C4-2B (cell line): ENCODE results near the gene BLACAT1.

Source experiments
- ZFX ChIP-seq: fragments of 450-650 bp; IDR thresholded peaks from 2 replicates; pipeline ENCODE4 v1.6.1; 2017
- TF ChIP-seq, protein P1 (sequence below): fragments of 450-650 bp; conservative IDR thresholded peaks from 2 replicates; pipeline ENCODE4 v1.5.1; 2017; ENCODE audit warnings: mild to moderate bottlenecking

DNA sequence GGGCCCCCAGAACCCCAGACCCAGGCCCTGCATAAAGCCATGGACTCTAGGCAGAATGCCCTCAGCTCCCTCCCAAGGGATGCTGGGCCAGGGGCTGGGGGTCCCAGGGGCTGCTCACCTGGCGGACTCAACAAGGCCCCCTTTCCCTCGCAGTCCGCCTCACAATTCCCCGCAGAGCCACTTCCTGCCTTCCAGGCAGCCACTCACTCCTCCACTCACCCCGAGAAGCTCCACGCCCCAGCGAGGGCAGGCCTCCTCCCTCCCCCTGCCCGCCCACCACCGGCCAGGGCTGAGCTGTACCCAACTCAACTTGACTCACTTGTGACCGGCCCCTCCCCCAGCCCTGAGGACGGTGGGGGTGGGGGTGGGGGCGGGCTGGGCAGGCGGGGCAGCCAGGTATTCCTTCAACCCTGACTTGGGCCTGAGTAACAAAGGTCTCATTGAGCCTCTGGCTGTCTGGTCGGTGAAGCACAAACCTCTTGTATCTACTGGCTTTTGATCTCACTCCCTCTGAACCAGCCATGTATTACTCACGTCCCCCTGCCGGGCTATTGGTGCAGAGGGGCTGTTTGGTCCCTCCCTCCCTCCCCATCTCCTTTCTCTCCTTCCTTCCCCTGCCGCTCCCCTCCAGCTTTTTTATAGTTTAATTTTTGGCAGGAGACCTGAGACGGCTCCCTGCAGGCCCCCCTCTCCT is 5.9 kb downstream of the BLACAT1 start:
- TF ChIP-seq, protein P1, sequence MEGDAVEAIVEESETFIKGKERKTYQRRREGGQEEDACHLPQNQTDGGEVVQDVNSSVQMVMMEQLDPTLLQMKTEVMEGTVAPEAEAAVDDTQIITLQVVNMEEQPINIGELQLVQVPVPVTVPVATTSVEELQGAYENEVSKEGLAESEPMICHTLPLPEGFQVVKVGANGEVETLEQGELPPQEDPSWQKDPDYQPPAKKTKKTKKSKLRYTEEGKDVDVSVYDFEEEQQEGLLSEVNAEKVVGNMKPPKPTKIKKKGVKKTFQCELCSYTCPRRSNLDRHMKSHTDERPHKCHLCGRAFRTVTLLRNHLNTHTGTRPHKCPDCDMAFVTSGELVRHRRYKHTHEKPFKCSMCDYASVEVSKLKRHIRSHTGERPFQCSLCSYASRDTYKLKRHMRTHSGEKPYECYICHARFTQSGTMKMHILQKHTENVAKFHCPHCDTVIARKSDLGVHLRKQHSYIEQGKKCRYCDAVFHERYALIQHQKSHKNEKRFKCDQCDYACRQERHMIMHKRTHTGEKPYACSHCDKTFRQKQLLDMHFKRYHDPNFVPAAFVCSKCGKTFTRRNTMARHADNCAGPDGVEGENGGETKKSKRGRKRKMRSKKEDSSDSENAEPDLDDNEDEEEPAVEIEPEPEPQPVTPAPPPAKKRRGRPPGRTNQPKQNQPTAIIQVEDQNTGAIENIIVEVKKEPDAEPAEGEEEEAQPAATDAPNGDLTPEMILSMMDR: no peak
- no peak for TF ChIP-seq ZFX
